H1 (cell line): ENCODE results near the gene CXCL10. TPM values are rescaled to one million over a fixed set of nuclear protein-coding genes. Genes with fewer than 3 reads are reported as not detected.

Experiments
- MAFK ChIP-seq: IDR thresholded peaks from 2 replicates; pipeline ENCODE4 v1.6.1; 2012; ENCODE audit warnings: low read depth, mild to moderate bottlenecking, improper control_type of control experiment, low read length
- polyA plus RNA-seq, 7 experiments: library from polyadenylated mRNA; depleted of rRNA in 3 of 7; stranded (reverse) in 5 of 7; unstranded in 2 of 7; fragments of >200 nt in 5 of 7; fragments of 200-250 nt in 2 of 7; gene quantifications; 1 replicate in 5 of 7; 2 replicates in 1 of 7; 4 replicates in 1 of 7; pipeline versions ENCODE4 v1.2.1 to v1.2.3, GENCODE V29; 2011 to 2013; ENCODE audit warnings: missing spikeins in 2 of 7, mixed read lengths in 2 of 7
- total RNA-seq: library from RNA; stranded (reverse); fragmentation: NEBNext Ultra II Directional; extraction: Animal tissue kit (Norgen Biotek cat#: 25700); gene quantifications from 2 replicates; pipeline ENCODE4 v1.2.1, GENCODE V29; 2021
- TF ChIP-seq, protein P1 (sequence below): fragments of 300-600 bp; sonication (generic); IDR thresholded peaks from 2 replicates; pipeline ENCODE4 v1.7.1; 2012; ENCODE audit warnings: low read length, moderate library complexity, mild to moderate bottlenecking, inconsistent platforms; ENCODE audit not compliant: insufficient replicate concordance

CXCL10 gene
- total and polyA plus RNA-seq, 2 of the 8 experiments (the other 6 are each of a cell fraction or from before 2014, with no cell fraction given): not detected

GRCh38 chr4:76016393-76016792 lies 6.9 kb downstream of the CXCL10 start (continued):
- TF ChIP-seq, protein P1, sequence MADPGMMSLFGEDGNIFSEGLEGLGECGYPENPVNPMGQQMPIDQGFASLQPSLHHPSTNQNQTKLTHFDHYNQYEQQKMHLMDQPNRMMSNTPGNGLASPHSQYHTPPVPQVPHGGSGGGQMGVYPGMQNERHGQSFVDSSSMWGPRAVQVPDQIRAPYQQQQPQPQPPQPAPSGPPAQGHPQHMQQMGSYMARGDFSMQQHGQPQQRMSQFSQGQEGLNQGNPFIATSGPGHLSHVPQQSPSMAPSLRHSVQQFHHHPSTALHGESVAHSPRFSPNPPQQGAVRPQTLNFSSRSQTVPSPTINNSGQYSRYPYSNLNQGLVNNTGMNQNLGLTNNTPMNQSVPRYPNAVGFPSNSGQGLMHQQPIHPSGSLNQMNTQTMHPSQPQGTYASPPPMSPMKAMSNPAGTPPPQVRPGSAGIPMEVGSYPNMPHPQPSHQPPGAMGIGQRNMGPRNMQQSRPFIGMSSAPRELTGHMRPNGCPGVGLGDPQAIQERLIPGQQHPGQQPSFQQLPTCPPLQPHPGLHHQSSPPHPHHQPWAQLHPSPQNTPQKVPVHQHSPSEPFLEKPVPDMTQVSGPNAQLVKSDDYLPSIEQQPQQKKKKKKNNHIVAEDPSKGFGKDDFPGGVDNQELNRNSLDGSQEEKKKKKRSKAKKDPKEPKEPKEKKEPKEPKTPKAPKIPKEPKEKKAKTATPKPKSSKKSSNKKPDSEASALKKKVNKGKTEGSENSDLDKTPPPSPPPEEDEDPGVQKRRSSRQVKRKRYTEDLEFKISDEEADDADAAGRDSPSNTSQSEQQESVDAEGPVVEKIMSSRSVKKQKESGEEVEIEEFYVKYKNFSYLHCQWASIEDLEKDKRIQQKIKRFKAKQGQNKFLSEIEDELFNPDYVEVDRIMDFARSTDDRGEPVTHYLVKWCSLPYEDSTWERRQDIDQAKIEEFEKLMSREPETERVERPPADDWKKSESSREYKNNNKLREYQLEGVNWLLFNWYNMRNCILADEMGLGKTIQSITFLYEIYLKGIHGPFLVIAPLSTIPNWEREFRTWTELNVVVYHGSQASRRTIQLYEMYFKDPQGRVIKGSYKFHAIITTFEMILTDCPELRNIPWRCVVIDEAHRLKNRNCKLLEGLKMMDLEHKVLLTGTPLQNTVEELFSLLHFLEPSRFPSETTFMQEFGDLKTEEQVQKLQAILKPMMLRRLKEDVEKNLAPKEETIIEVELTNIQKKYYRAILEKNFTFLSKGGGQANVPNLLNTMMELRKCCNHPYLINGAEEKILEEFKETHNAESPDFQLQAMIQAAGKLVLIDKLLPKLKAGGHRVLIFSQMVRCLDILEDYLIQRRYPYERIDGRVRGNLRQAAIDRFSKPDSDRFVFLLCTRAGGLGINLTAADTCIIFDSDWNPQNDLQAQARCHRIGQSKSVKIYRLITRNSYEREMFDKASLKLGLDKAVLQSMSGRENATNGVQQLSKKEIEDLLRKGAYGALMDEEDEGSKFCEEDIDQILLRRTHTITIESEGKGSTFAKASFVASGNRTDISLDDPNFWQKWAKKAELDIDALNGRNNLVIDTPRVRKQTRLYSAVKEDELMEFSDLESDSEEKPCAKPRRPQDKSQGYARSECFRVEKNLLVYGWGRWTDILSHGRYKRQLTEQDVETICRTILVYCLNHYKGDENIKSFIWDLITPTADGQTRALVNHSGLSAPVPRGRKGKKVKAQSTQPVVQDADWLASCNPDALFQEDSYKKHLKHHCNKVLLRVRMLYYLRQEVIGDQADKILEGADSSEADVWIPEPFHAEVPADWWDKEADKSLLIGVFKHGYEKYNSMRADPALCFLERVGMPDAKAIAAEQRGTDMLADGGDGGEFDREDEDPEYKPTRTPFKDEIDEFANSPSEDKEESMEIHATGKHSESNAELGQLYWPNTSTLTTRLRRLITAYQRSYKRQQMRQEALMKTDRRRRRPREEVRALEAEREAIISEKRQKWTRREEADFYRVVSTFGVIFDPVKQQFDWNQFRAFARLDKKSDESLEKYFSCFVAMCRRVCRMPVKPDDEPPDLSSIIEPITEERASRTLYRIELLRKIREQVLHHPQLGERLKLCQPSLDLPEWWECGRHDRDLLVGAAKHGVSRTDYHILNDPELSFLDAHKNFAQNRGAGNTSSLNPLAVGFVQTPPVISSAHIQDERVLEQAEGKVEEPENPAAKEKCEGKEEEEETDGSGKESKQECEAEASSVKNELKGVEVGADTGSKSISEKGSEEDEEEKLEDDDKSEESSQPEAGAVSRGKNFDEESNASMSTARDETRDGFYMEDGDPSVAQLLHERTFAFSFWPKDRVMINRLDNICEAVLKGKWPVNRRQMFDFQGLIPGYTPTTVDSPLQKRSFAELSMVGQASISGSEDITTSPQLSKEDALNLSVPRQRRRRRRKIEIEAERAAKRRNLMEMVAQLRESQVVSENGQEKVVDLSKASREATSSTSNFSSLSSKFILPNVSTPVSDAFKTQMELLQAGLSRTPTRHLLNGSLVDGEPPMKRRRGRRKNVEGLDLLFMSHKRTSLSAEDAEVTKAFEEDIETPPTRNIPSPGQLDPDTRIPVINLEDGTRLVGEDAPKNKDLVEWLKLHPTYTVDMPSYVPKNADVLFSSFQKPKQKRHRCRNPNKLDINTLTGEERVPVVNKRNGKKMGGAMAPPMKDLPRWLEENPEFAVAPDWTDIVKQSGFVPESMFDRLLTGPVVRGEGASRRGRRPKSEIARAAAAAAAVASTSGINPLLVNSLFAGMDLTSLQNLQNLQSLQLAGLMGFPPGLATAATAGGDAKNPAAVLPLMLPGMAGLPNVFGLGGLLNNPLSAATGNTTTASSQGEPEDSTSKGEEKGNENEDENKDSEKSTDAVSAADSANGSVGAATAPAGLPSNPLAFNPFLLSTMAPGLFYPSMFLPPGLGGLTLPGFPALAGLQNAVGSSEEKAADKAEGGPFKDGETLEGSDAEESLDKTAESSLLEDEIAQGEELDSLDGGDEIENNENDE: no peak
- TF ChIP-seq MAFK: peak; percentile 76; the same call in 1 of the 2 replicates
- TF ChIP-seq, all 59 proteins: peak for 2
